ENCODE results near the gene CIAO3.
"Not testable (repeated sequence)": the region's sequence is repeated elsewhere in the genome, so short reads cannot be mapped to it uniquely, and the experiment has no call there.

Gene CIAO3

DNA sequence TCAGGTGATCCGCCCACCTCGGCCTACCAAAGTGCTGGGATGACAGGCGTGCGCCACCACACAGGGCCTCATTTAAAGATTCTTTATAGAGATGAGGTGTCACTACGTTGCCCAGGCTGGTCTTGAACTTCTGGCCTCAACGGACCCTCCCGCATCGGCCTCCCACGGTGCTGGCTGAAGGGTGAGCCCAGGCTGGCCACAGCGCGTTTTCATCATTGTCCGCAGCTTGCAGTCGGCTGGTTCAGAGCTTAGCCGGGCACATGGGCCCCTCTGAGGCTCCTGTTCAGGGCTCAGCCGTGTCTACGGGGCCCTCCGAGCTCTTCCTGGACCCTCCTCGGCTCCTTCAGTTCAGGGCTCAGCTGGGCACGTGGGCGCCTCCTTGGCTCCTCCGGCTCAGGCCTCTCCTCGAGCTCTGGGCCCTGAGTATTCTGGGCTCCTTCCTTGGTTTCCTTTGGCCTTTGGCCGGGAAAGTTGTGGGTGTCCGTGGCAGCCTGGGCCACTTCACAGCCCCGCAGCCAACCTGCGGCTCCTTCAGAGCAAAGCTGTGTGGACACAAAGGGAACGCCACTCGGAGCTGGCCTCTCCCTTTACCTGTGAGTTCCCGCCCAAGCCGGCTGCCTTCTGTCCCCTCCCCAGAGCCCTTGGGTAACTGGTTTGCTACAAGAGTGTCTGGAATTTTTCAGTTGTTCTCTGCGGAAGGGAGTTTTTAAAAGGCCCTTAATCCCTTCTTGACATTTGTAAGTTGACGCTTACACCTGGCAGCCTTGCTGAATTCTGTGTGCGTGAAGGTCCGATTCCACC, 18.5 kb upstream of the CIAO3 start:
- no peak for DNase-seq

GRCh38 chr16:756428-756827, 15.6 kb upstream of the CIAO3 start:
- DNase-seq: no peak

DNA sequence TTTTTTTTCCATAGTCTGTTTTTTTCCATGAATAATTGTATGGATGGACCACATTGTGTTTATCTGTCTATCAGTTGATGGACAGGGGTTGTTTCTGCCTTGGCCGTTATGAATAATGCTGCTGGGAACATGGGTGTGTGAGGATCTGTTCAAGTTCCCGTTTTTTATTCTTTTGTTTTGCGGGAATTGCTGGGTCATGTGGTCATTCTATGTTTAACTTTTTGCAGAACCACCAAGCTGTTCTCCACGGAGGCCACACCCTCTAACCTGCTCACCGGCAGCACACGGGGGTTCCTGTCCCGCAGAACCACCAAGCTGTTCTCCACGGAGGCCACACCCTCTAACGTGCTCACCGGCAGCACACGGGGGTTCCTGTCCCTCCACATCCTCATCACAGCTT, 13.9 kb upstream of the CIAO3 start:
- DNase-seq: no peak

GRCh38 chr16:754121-754607, 13.4 kb upstream of the CIAO3 start:
- not testable (repeated sequence) for DNase-seq

DNA sequence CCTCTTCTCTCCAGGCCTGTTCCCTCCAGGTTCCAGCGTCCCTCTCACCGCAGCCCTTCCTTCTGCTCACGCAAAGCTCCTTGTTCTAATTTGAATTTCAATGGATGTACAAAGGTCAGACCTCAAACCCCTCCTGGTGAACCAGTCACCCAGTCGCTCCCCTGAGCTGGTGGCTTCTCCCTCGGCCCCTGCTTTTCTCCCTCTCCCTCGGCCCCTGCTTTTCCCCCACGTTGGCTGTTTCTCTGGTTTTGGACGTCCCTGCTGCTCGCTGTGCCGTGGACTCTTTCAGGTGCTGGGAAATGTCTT, 11.2 kb upstream of the CIAO3 start:
- no peak for DNase-seq

GRCh38 chr16:751152-752006, 10.6 kb upstream of the CIAO3 start:
- no peak for DNase-seq

DNA sequence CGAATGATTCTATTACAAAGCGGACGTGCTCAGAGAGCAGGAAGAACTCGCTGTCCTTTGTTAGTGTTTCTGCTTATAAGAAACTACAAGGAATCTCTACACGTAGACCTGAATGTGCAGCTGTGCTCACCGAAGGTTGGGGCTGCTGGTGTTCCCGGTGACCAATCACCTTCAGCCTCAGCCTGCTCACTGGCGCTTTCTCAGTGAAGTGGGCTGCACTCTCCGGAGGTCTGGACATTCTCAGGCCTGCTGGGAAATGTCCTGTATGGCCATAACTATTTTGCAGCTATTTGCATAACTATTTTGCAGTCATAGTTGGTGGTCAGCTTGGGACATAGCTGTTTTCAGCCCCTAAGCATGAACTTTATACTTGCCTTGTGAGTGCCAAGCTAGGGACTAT, 9.7 kb upstream of the CIAO3 start:
- DNase-seq: no peak

DNA sequence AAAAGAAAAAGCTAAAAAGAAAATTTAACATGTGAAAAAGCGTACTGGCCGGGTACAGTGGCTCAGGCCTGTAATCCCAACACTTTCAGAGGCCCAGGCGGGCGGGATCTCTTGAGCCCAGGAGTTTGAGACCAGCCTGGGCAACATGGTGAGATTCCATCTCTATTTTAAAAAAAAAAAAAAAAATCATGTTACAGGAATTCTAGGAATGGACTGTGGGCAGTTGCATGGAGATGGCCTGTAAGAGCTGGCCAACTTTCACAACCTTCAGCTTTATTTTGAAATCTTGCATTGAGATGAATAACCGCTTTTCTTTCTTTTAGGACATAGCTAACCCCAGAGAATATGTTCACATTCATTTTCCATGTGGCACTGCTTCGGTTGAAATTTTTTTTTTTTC, 8.2 kb upstream of the CIAO3 start:
- no peak for DNase-seq

DNA sequence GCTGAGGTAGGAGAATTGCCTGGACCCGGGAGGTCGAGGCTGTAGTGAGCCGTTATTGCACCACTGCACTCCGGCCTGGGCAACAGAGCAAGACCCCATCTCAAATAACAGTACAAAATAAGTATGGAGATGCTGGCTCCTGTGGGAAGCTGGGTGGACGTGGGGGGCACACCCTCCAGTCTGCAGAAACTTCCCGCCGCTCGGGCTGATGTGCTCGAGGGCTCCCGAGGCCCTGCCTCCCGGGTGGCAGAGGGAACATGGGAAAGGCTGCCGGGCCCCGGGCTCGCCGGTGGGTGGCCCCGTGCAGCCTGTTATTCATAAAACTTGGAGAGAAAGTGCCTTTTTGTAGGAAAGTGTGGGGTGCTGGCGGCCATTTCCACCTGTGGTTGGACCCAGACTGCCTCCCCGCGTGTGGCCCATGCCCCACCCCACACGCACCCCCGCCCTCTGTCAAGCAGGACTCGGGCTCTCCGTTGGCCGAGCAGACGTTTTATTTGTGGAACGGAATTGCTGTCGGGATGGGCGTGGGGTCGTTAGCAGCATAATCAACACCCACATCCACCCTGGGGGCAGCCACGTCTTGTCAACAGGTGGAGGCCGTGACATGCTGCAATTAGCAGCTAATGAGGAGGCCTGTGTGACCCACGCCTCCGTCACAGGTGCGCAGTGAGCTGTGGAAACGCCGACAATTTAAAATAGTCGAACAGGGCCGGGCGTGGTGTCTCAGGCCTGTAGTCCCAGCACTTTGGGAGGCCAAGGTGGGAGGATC, 7.4 kb upstream of the CIAO3 start:
- DNase-seq: no peak

DNA sequence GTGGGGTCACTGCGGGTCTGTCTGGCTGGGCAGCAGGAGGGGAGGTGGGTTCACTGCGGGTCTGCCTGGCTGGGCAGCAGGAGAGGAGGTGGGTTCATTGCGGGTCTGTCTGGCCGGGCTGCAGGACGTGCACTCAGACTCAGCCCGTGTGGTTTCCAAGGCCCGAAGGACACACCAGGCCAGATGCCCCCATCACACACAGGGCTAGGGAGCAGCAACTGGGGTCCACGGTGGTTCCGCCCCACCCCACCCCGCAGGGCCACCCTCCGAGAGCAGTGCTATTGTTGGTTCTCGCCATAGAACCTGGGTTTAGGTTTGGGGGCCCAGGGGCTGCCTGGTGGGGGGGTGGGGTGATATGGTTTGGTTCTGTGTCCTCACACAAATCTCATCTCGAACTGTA, 5.8 kb upstream of the CIAO3 start:
- DNase-seq: no peak

DNA sequence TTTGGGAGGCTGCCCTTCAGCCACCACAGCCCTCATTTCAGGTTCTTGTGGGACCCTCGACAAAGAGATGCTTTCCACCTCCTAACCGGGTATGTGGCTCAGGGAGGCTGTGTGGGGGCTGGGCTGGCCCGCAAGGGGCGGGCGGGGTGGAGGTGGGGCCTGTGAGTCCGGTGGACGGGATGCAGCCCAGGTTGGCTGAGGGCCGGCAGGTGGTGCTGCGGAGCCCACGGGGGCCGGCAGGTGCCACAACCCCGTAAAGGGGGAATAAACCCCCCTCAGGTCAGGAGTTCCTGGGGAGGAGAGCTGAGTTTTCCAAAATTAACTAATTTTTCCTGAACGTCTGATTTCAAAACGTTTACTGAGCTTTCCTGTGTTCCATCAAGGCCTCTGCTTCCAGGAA, 4.9 kb upstream of the CIAO3 start:
- DNase-seq: no peak

DNA sequence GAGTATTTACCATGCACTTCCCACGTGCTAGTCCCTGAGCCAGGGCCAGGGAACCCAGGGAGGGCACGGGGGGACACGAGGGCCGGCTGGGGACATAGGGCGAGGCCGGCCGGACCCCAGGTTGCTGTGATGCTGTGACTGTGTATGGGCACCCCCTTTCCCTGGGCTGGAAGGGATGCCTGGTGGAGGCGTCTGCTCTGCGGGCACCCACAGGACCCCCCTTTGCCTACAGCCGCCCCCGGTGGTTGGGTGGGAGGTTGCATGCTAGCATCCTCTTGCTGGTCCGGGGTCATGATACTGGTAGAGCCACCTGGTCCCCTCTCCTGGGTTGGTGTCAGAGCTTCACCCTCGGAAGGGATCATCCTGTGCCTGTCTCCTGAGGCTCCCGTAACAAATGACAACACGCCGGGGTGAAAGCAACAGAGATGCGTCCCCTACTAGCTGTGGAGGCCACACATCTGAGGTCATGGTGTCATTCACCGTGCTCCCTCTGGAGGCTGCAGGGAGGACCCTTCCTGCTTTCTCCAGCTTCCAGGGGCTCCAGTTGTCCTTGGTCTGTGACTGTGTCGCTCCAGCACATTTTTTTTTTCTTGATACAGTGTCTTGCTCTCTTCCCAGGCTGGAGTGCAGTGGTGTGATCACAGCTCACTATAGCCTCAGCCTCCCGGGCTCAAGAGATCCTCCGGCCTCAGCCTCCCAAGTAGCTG, 3.1 kb upstream of the CIAO3 start:
- no peak for DNase-seq

DNA sequence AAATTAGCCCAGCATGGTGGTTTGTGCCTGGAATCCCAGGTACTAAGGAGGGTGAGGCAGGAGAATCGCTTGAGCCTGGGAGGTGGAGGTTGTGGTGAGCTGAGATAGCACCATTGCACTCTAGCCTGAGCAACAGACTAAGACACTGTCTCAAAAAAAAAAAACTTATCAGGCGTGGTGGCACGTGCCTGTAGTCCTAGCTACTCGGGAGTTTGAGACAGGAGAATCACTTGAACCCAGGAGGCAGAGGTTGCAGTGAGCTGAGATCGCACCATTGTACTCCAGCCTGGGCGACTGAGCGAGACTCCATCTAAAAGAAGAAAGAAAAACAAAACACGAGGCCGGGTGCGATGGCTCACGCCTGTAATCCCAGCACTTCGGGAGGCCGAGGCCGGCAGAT, 2.1 kb upstream of the CIAO3 start:
- not testable (repeated sequence) for DNase-seq

DNA sequence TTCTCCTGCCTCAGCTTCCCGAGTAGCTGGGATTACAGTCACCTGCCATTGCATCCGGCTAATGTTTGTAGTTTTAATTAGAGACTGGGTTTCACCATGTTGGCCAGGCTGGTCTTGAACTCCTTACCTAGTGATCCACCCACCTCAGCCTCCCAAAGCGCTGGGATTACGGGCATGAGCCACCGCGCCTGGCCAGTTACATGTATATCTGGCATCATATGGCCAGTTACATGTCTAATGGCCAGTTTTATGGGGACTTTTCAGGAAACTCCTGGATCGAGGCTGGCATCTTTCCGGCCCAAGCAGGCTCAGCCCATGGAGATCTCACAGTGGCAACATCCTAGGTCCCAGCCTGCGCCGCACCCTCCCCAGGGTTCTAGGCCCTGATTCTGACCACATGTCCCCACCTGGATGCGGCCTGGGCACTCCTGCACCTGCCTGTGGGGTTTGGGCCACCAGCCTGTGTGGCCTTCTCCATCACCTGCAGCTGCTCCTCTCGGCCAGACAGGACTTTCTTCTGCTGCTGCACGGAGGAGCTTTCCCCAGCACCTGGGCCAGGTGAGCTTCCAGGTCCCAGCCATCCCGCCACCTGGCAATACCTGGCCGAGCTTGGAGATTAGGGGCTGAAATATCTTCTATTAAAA, 1.3 kb upstream of the CIAO3 start:
- DNase-seq: no peak

DNA sequence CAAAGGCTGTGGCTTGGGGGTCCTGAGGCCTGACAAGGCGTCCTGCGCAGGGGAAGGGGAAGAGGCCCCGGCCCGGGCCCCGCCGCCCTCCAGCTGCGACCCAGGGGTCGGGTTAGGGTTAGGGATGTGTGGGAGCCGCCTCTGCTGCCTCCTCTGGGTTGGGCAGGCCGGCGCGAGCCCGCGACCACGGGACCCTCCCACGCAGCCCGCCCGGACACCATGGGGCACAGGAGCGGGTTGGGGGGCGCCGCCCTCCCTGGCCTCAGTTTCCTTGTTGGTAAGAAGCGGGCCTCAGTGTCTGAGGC, 386 bp downstream of the CIAO3 start:
- no peak for DNase-seq

GRCh38 chr16:739560-740458, 988 bp downstream of the CIAO3 start:
- DNase-seq: no peak

DNA sequence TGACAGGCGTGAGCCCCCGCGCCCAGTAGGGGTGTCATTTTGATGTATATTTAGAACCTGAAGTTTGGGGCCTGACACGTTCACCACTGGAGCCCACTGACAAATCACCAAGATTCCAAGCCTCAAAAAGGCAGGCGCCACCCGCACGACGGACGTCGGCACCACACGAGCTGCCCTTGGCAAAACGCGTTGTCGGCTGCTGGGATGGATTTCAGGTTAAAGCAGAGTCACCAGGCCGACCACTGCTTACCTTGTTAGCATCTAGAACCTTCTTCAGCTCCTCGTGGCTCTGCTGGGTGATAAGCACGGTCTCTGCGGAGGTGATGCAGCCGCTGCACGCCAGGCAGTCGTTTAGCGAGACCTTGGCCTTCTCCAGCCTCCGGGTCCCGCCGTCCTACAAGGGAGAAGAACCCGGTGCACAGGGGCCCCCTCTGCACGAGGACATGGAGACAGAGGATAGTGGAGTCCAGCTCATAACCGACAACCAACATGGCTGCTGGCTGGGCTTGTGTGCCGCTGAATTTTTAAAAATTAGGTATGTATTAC, 3.8 kb downstream of the CIAO3 start:
- DNase-seq: no peak

- no peak for DNase-seq
Observed at GRCh38 chr16:735982-736453, 4.8 kb downstream of the CIAO3 start.

GRCh38 chr16:734981-735881, 5.6 kb downstream of the CIAO3 start:
- no peak for DNase-seq

All from activated CD8-positive, alpha-beta memory T cell treated with anti-CD3 and anti-CD28 coated beads, Interleukin-2, amount 50 U/mL, for 4 hours (primary cell).